SK-N-MC (cell line): ENCODE data around the gene KLKB1.
"Not testable (repeated sequence)": the region's sequence is repeated elsewhere in the genome, so short reads cannot be mapped to it uniquely, and the experiment has no call there.

ENCODE experiments used
- DNase-seq: peaks from one replicate; pipeline ENCODE4 v3.0.0-alpha.2; 2011; ENCODE audit warnings: low read depth, low spot score
- H3K27ac ChIP-seq: fragments of 200-600 bp; sonication (generic); 2 replicates; pipeline ENCODE4 v1.5.1; 2016; ENCODE audit warnings: mixed run types
- H3K36me3 ChIP-seq: fragments of 200-600 bp; sonication (generic); 2 replicates; pipeline ENCODE4 v1.6.1; 2017; ENCODE audit warnings: antibody characterized with exemption, low read length, mixed read lengths; ENCODE audit not compliant: insufficient read depth
- H3K4me3 ChIP-seq: fragments of 200-600 bp; sonication (generic); 2 replicates; pipeline ENCODE4 v1.5.1; 2016
- H3K9ac ChIP-seq: fragments of 200-600 bp; sonication (generic); 2 replicates; pipeline ENCODE4 v1.8.0; 2017; ENCODE audit warnings: mixed run types, mixed read lengths; ENCODE audit not compliant: insufficient read length
- H3K9me3 ChIP-seq: fragments of 200-600 bp; sonication (generic); 2 replicates; pipeline ENCODE4 v1.6.1; 2017; ENCODE audit warnings: low read depth, mild to moderate bottlenecking, antibody characterized with exemption, low read length, moderate library complexity, mixed read lengths
- EZH2 ChIP-seq: fragments of 200-600 bp; sonication (generic); IDR thresholded peaks from one replicate; pipeline ENCODE4 v1.6.1; 2017; ENCODE audit warnings: antibody characterized with exemption
- FOXP2 ChIP-seq: optimal IDR thresholded peaks from 2 replicates; pipeline ENCODE3; 2011; ENCODE audit warnings: mild to moderate bottlenecking, moderate library complexity; ENCODE audit not compliant: insufficient read depth; ENCODE audit errors: extremely low read length, control extremely low read depth
- POLR2AphosphoS5 ChIP-seq: IDR thresholded peaks from 2 replicates; pipeline ENCODE4 v1.6.1; 2012; ENCODE audit warnings: mild to moderate bottlenecking, low read depth, low read length, borderline replicate concordance

KLKB1 gene

DNA sequence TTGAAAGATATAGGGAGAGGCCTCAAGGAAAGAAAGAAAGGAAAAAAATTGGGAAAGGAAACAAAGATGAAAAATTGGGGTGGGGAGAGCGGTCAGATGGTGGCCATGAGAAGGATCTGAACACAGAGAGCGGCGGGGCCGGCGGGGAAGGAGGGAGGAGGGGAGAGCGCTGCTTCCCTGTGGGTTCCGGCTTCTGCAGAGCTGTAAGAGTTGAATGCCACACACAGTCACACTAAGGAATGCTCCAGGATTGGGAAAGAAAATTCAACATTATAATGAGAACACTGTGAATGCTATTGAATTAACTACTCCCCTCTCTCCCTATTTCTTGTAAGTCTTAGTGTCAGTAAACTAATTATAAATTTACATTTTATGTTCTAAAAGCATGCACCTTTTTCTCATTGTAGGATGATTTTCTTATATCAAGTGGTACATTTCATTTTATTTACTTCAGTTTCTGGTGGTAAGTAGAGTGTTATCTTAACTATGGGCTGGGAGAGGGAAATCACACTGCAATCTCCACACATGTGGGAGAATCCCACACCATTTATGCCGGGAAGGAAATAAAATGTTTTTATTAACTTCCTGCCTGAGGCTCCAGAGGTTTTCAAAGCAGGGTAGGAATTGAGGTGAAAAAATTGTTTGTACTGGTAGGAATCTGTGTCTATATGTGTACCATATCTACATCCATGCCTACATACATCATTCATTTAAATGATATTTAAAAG, 39.6 kb downstream of the KLKB1 start:
- H3K9ac ChIP-seq, result no peak overlapping the region
- H3K4me3 ChIP-seq, result no peak overlapping the region
- no peak for DNase-seq
- no peak overlapping the region for H3K27ac ChIP-seq
- no peaks in the 10 kb centered on the region for H3K36me3 ChIP-seq
- no peaks in the 10 kb centered on the region for H3K9me3 ChIP-seq
- no peak for TF ChIP-seq FOXP2
- no peak for TF ChIP-seq POLR2AphosphoS5
- TF ChIP-seq EZH2, result no peak

- no peaks in the 10 kb centered on the region for H3K36me3 ChIP-seq
- H3K4me3 ChIP-seq, result no peak overlapping the region
- no peak overlapping the region for H3K27ac ChIP-seq
- no peaks in the 10 kb centered on the region for H3K9me3 ChIP-seq
- DNase-seq, result no peak
- TF ChIP-seq FOXP2, result no peak
- TF ChIP-seq EZH2, result no peak
- TF ChIP-seq POLR2AphosphoS5, result no peak
- no peak overlapping the region for H3K9ac ChIP-seq
Observed at GRCh38 chr4:186271081-186271678, 43.9 kb downstream of the KLKB1 start.

DNA sequence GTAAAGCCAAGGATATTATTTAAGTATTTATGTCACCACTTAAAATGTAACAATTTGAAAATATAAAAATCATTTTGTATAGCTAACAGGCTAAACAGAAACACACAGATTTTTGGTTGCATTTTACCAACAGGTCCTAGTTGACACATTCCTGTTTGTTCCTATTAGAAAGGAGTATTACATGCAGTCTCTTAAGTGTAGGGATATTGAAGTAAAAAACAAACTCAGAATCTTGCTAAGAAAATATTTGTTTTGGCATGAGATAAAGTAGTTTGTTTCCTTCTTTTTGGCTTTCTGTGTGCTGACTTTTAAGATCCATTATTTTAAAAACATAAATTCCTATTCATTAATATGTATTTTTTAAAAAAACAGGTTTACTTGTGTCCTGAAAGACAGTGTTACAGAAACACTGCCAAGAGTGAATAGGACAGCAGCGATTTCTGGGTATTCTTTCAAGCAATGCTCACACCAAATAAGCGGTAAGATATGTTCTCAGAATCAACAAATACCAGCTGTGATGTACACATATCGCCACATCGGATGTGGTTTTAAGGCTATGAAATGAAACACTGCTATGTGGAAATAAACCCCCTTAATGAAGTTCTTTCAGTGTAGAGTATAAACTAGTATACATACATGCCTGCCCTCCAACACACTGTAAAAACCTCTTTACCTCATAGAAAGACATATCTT, 45.5 kb downstream of the KLKB1 start:
- Histone ChIP-seq H3K36me3 (no peaks in the 10 kb centered on the region), H3K9ac (no peak overlapping the region), H3K9me3 (no peaks in the 10 kb centered on the region), H3K27ac (no peak overlapping the region), H3K4me3 (no peak overlapping the region)
- DNase-seq, result no peak
- TF ChIP-seq EZH2 (no peak), FOXP2 (no peak), POLR2AphosphoS5 (no peak)

DNA sequence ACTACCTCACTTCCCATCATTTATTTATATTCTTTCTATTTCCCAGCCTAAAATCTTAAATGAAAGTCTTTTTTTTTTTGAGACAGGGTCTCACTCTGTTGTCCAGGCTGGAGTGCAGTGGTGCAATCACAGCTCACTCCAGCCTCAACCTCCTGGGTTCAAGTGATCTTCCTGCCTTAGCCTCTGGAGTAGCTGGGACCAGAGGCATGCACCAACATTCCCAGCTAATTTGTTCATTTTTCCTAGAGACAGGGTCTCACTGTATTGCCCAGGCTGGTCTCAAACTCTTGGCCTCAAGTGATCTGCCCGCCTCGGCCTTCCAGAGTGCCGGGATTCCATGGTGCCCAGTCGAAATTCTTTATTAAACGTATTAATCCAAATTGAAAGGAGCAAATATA, 46.1 kb downstream of the KLKB1 start:
- not testable (repeated sequence) for H3K9ac ChIP-seq, H3K36me3 ChIP-seq, H3K27ac ChIP-seq, H3K9me3 ChIP-seq, H3K4me3 ChIP-seq, DNase-seq

DNA sequence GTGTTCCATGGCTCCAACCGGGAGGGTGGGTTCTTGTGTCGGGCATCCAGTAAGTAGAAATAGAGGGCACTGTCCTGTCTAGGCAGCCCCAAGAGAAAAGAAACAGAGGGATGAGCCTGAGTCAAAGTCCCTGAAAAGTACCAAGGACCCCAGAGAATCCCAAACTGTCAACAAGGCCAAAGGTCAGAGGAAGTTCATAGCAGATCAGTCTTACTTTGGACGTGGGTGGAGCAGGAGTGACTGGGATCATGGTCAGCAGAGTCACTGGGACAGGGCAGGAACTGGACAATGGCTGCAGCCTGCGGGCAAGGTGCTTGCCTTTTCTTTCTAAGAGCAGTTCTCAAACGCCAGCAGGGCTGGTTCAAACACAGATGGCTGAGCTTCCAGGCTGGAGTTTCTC, 56.0 kb downstream of the KLKB1 start:
- Histone ChIP-seq H3K9me3 (no peaks in the 10 kb centered on the region), H3K9ac (no peak overlapping the region), H3K36me3 (no peaks in the 10 kb centered on the region), H3K4me3 (no peak overlapping the region), H3K27ac (no peak overlapping the region)
- no peak for DNase-seq
- no peak for TF ChIP-seq POLR2AphosphoS5
- no peak for TF ChIP-seq FOXP2
- TF ChIP-seq EZH2, result no peak

DNA sequence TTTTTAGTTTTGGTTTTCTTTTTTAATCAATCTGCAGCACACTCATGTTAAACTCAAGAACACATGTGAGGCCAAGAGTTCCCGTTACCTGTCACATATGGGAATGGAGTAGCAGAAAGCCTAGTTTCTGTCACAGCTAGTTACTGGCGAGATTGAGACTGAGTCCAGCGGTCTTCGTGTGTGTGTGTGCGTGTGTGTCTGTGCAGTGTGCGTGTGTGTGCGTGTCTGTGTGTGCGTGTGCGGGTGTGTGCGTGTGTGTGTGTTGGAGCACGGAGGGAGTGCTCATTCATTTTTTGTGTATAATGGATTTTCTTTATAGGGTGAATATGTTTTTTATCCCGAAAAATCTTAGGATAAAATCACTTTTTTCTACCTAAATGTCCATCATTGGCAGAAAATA, 57.8 kb downstream of the KLKB1 start:
- Histone ChIP-seq H3K9ac (no peak overlapping the region), H3K9me3 (no peaks in the 10 kb centered on the region), H3K36me3 (no peaks in the 10 kb centered on the region), H3K27ac (no peak overlapping the region), H3K4me3 (no peak overlapping the region)
- DNase-seq, result no peak
- TF ChIP-seq FOXP2 (no peak), EZH2 (no peak), POLR2AphosphoS5 (no peak)

- H3K9me3 ChIP-seq, result no peaks in the 10 kb centered on the region
- TF ChIP-seq POLR2AphosphoS5 (no peak), FOXP2 (no peak), EZH2 (no peak)
- H3K36me3 ChIP-seq, result no peaks in the 10 kb centered on the region
- no peak for DNase-seq
- no peak overlapping the region for H3K9ac ChIP-seq
- no peak overlapping the region for H3K27ac ChIP-seq
- no peak overlapping the region for H3K4me3 ChIP-seq
Observed at GRCh38 chr4:186286581-186286980, 59.3 kb downstream of the KLKB1 start.

DNA sequence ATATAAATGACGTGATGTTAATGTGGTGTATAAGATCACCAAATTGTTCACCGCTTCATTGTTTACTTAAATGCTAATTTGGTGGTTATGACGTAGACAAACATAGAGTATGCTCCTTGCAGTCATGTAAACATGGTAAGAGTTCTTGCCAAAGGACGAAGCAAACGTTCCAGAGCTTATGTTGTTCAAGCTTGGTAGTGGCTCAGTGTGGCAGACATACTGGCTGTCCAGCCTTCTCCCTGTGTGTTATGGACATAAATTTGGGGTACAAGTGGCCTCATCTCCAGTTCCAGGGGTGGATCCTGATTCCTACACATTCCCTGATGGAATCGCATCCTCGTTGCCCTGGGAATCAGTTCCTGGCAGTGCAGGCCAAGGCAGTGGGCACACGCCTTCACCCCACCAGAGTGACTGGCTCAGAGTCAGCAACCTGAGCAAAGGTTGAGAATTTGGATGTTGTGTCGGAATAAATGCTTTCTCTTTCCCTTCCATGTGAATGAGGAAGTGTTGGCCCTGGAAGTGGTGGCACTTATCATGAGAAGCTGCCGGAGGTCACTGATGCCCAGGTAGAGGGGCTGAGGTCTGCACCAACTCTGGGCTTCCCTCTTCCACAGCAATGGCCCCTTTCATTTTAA, 64.1 kb downstream of the KLKB1 start:
- Histone ChIP-seq H3K9me3 (no peaks in the 10 kb centered on the region), H3K9ac (no peak overlapping the region), H3K4me3 (no peak overlapping the region), H3K27ac (no peak overlapping the region), H3K36me3 (no peaks in the 10 kb centered on the region)
- no peak for DNase-seq
- TF ChIP-seq EZH2, result no peak
- TF ChIP-seq POLR2AphosphoS5, result no peak
- TF ChIP-seq FOXP2, result no peak

- no peak for DNase-seq
- H3K4me3 ChIP-seq, result no peak overlapping the region
- H3K36me3 ChIP-seq, result no peaks in the 10 kb centered on the region
- H3K27ac ChIP-seq, result no peak overlapping the region
- TF ChIP-seq FOXP2, result no peak
- no peak for TF ChIP-seq POLR2AphosphoS5
- no peak for TF ChIP-seq EZH2
- no peak overlapping the region for H3K9ac ChIP-seq
- H3K9me3 ChIP-seq, result no peaks in the 10 kb centered on the region
Observed at GRCh38 chr4:186294160-186294559, 66.9 kb downstream of the KLKB1 start.
